Measurements from ENCODE around the gene LHX2.

DNA sequence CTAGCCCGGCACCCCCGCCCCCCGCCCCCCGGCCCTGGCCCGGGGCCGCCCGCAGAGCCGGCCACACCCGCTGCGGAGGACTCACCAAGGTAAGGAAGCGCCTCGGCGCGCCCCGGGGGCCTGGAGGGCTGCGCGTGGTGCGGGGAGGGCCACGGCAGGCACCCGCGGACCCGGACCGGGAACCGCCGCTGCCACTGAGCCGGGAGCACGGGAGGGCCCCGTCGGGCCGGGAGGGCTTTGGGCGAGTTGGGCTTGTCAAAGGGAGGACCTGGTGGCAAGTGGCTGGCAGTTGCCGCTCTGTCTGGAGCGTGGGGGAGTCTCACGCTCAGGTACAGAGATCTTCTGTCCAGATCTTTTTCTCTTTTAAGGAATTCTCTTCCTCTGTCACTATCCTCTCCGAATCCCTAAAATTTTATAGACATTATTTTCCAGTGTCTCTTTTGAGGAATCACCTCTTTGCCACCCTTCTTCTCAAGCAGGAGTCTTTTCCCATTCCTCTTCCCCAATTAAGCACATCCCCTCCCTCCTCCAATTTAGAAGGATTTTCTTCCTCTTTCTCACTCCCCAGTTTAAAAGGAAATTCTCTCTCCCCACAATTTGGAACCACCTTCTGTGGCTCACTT, 11.3 kb upstream of the LHX2 start:
- TF ChIP-seq, protein P1, sequence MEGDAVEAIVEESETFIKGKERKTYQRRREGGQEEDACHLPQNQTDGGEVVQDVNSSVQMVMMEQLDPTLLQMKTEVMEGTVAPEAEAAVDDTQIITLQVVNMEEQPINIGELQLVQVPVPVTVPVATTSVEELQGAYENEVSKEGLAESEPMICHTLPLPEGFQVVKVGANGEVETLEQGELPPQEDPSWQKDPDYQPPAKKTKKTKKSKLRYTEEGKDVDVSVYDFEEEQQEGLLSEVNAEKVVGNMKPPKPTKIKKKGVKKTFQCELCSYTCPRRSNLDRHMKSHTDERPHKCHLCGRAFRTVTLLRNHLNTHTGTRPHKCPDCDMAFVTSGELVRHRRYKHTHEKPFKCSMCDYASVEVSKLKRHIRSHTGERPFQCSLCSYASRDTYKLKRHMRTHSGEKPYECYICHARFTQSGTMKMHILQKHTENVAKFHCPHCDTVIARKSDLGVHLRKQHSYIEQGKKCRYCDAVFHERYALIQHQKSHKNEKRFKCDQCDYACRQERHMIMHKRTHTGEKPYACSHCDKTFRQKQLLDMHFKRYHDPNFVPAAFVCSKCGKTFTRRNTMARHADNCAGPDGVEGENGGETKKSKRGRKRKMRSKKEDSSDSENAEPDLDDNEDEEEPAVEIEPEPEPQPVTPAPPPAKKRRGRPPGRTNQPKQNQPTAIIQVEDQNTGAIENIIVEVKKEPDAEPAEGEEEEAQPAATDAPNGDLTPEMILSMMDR (IDR thresholded peaks at IDR 0.05): no peak
- TF ChIP-seq POLR2A (IDR thresholded peaks at IDR 0.05) (no peak), POLR2AphosphoS5 (IDR thresholded peaks at IDR 0.05) (no peak)

All from prostate gland (tissue), 2 donors.